Tibial nerve (tissue), 4 donors: ENCODE data around the gene TMEM204.

Experiments
- CTCF ChIP-seq, 5 experiments: fragments of 200-600 bp in 3 of 5; fragments of 450-650 bp in 2 of 5; sonication (generic) in 3 of 5; IDR thresholded peaks; one replicate each; pipeline ENCODE4 v1.5.1; 2016 to 2019; ENCODE audit warnings: antibody characterized with exemption in 5 of 5, mild to moderate bottlenecking in 3 of 5, moderate library complexity in 2 of 5
- EP300 ChIP-seq, 2 donors: sonication (generic); formaldehyde crosslinking; IDR thresholded peaks; one replicate each; pipeline ENCODE4 v1.6.1; 2017; ENCODE audit warnings: antibody characterized with exemption in 2 of 2, mild to moderate bottlenecking in 1 of 2
- POLR2A ChIP-seq, 2 donors: fragments of 450-650 bp; IDR thresholded peaks; one replicate each; pipeline ENCODE4 v1.6.1; 2017; ENCODE audit warnings: antibody characterized with exemption in 2 of 2, mild to moderate bottlenecking in 2 of 2, moderate library complexity in 2 of 2

- TF ChIP-seq CTCF (IDR thresholded peaks at IDR 0.05) (no peak), POLR2A (IDR thresholded peaks at IDR 0.05) (no peak), EP300 (IDR thresholded peaks at IDR 0.05) (no peak)
Measured at GRCh38 chr16:1559446-1559975, 26.0 kb downstream of the TMEM204 start.
